A549 (cell line): ENCODE data around the gene PARM1. TPM values are rescaled to one million over a fixed set of nuclear protein-coding genes. Genes with fewer than 3 reads are reported as not detected.

Experiments
- ATAC-seq, 2 experiments: fragments of 200-7000 bp in 1 of 2; fragments of >200 bp in 1 of 2; cut with Nextera tagmentation in 1 of 2; cut with Tn5 transposase in 1 of 2; 3 replicates each; pipeline versions ENCODE4 v1.8.0 to v1.9.1; 2018 to 2020; ENCODE audit warnings: mild to moderate bottlenecking in 1 of 2, moderate library complexity in 1 of 2
- CTCF ChIA-PET: fragments of 300-600 bp; sonication (Branson Sonifier 250); formaldehyde crosslinking; extraction: SDS; loops from one replicate; lab custom pipeline; 2021; ENCODE audit warnings: antibody characterized with exemption, inconsistent platforms; lab: Yijun Ruan, JAX
- POLR2A ChIA-PET: fragments of 350-600 bp; formaldehyde crosslinking; extraction: SDS; loops from one replicate; lab custom pipeline; 2021; ENCODE audit warnings: antibody characterized with exemption, inconsistent platforms; lab: Yijun Ruan, JAX
- DNase-seq, 2 experiments: peaks; one replicate each; pipeline versions ENCODE4 v3.0.0 to v3.0.0-alpha.2; 2011 to 2016; ENCODE audit warnings: low read depth in 1 of 2, low spot score in 1 of 2
- FAIRE-seq: peaks from 2 replicates; lab custom pipeline; 2011; peaks lifted over from hg19 to GRCh38; lab: Jason Lieb, UNC
- H3K27ac ChIP-seq, 2 experiments: fragments of >200 bp; sonication (Bioruptor Twin); formaldehyde crosslinking; 3 replicates each; pipeline ENCODE4 v1.5.1; 2016 to 2017
- H3K4me1 ChIP-seq: fragments of >200 bp; sonication (Bioruptor Twin); formaldehyde crosslinking; 3 replicates; pipeline ENCODE4 v1.6.1; 2016
- H3K4me2 ChIP-seq: fragments of >200 bp; sonication (Bioruptor Twin); formaldehyde crosslinking; 3 replicates; pipeline ENCODE4 v1.6.1; 2016
- H3K4me3 ChIP-seq: fragments of >200 bp; sonication (Bioruptor Twin); formaldehyde crosslinking; 3 replicates; pipeline ENCODE4 v1.5.1; 2016
- H3K9me3 ChIP-seq: fragments of >200 bp; sonication (Bioruptor Twin); formaldehyde crosslinking; 3 replicates; pipeline ENCODE4 v1.6.1; 2016
- BCL3 ChIP-seq: fragments of >200 bp; sonication (Bioruptor Twin); formaldehyde crosslinking; IDR thresholded peaks from 3 replicates; pipeline ENCODE4 v1.6.1; 2016
- CBX8 ChIP-seq: fragments of 200-600 bp; sonication (generic); IDR thresholded peaks from 2 replicates; pipeline ENCODE4 v1.6.1; 2016
- CHD2 ChIP-seq: fragments of 150-350 bp; IDR thresholded peaks from 2 replicates; pipeline ENCODE4 v1.6.1; 2014; ENCODE audit warnings: low read length; ENCODE audit not compliant: partially characterized antibody
- CHD4 ChIP-seq: fragments of 200-600 bp; sonication (generic); IDR thresholded peaks from 2 replicates; pipeline ENCODE4 v1.6.1; 2016; ENCODE audit warnings: antibody characterized with exemption, mild to moderate bottlenecking, borderline replicate concordance
- EHF ChIP-seq: fragments of 250-450 bp; sonication (Bioruptor Pico); IDR thresholded peaks from 2 replicates; pipeline ENCODE4 v1.5.0; 2020; ENCODE audit warnings: mild to moderate bottlenecking
- ELK1 ChIP-seq: fragments of 150-350 bp; IDR thresholded peaks from 2 replicates; pipeline ENCODE4 v1.6.1; 2014; ENCODE audit warnings: low read depth, mild to moderate bottlenecking, low read length
- FOXS1 ChIP-seq: fragments of 250-450 bp; sonication (Bioruptor Pico); IDR thresholded peaks from 2 replicates; pipeline ENCODE4 v1.5.0; 2020; ENCODE audit warnings: mild to moderate bottlenecking, moderate library complexity
- HEYL ChIP-seq: fragments of 250-450 bp; sonication (Bioruptor Pico); IDR thresholded peaks from 2 replicates; pipeline ENCODE4 v1.8.0; 2021; ENCODE audit warnings: mild to moderate bottlenecking, moderate library complexity
- HOXB5 ChIP-seq: fragments of 250-450 bp; sonication (Bioruptor Pico); IDR thresholded peaks from 2 replicates; pipeline ENCODE4 v1.5.0; 2020; ENCODE audit warnings: mild to moderate bottlenecking, moderate library complexity
- JUN ChIP-seq, 2 experiments: fragments of >200 bp; sonication (Bioruptor Twin); formaldehyde crosslinking; IDR thresholded peaks; 2 replicates in 1 of 2; 3 replicates in 1 of 2; pipeline ENCODE4 v1.6.1; 2016 to 2017
- KDM1A ChIP-seq: fragments of 200-600 bp; sonication (generic); IDR thresholded peaks from 2 replicates; pipeline ENCODE4 v1.6.1; 2016; ENCODE audit warnings: low read depth, mild to moderate bottlenecking
- MAX ChIP-seq: IDR thresholded peaks from 2 replicates; pipeline ENCODE4 v1.6.1; 2012
- MYC ChIP-seq: IDR thresholded peaks from 2 replicates; pipeline ENCODE4 v1.6.1; 2012; ENCODE audit warnings: mild to moderate bottlenecking, inconsistent platforms, low read length, improper control_type of control experiment, borderline replicate concordance
- NFE2L2 ChIP-seq: fragments of 150-350 bp; conservative IDR thresholded peaks from 2 replicates; pipeline ENCODE4 v1.6.1; 2014; ENCODE audit warnings: low read length
- NR3C1 ChIP-seq: fragments of >200 bp; sonication (Bioruptor Twin); formaldehyde crosslinking; IDR thresholded peaks from 3 replicates; pipeline ENCODE4 v1.6.1; 2017
- PHF8 ChIP-seq: fragments of 200-600 bp; sonication (generic); IDR thresholded peaks from 2 replicates; pipeline ENCODE4 v1.6.1; 2016; ENCODE audit warnings: low read depth, mild to moderate bottlenecking, antibody characterized with exemption, moderate library complexity, borderline replicate concordance
- POLR2AphosphoS2 ChIP-seq: conservative IDR thresholded peaks from 2 replicates; pipeline ENCODE4 v1.6.1; 2012; ENCODE audit warnings: low read length, improper control_type of control experiment, inconsistent platforms
- RCOR1 ChIP-seq: fragments of 150-350 bp; IDR thresholded peaks from 2 replicates; pipeline ENCODE4 v1.6.1; 2014; ENCODE audit warnings: antibody characterized with exemption, low read length, low read depth
- RNF2 ChIP-seq: fragments of 200-600 bp; sonication (generic); IDR thresholded peaks from 2 replicates; pipeline ENCODE4 v1.6.1; 2016; ENCODE audit warnings: low read depth, mild to moderate bottlenecking, antibody characterized with exemption, moderate library complexity, borderline replicate concordance
- SMC3 ChIP-seq: fragments of >200 bp; sonication (Bioruptor Twin); formaldehyde crosslinking; IDR thresholded peaks from 3 replicates; pipeline ENCODE4 v1.6.1; 2018; ENCODE audit warnings: inconsistent platforms
- TFCP2L1 ChIP-seq: fragments of 250-450 bp; sonication (Bioruptor Pico); IDR thresholded peaks from 2 replicates; pipeline ENCODE4 v1.5.0; 2021; ENCODE audit warnings: mild to moderate bottlenecking
- ZFP36 ChIP-seq: fragments of 450-650 bp; IDR thresholded peaks from 2 replicates; pipeline ENCODE4 v1.6.1; 2014; ENCODE audit warnings: borderline replicate concordance; ENCODE audit not compliant: partially characterized antibody
- ZNF302 ChIP-seq: fragments of 250-450 bp; sonication (Bioruptor Pico); IDR thresholded peaks from 2 replicates; pipeline ENCODE4 v1.9.0; 2021; ENCODE audit warnings: inconsistent platforms, mild to moderate bottlenecking, moderate library complexity
- ZSCAN20 ChIP-seq: fragments of 250-450 bp; sonication (Bioruptor Pico); IDR thresholded peaks from 2 replicates; pipeline ENCODE4 v1.8.0; 2022; ENCODE audit warnings: mild to moderate bottlenecking, moderate library complexity
- WGBS: methylation state at CpG from one replicate; pipeline ENCODE4 v1.1.6; 2017; ENCODE audit errors: missing lambda C conversion rate; 5-methylcytosine and 5-hydroxymethylcytosine counted together
- polyA plus RNA-seq, 4 experiments: library from polyadenylated mRNA; depleted of rRNA in 3 of 4; stranded (reverse); fragments of >200 nt; fragmentation: RNase III in 1 of 4; extraction: RNeasy Plus Mini Kit Qiagen cat#74134 plus additional on column Dnase treatment in 1 of 4; gene quantifications; 2 replicates in 3 of 4; 3 replicates in 1 of 4; pipeline ENCODE4 v1.2.3, GENCODE V29; 2011 to 2017
- TF ChIP-seq, protein P1 (sequence below): fragments of 450-650 bp; IDR thresholded peaks from 2 replicates; pipeline ENCODE4 v1.6.1; 2014; ENCODE audit warnings: antibody characterized with exemption

PARM1 gene
- polyA plus RNA-seq, 2 of the 4 experiments (the other 2 are of a cell fraction): 0.37 to 2.5 TPM

DNA sequence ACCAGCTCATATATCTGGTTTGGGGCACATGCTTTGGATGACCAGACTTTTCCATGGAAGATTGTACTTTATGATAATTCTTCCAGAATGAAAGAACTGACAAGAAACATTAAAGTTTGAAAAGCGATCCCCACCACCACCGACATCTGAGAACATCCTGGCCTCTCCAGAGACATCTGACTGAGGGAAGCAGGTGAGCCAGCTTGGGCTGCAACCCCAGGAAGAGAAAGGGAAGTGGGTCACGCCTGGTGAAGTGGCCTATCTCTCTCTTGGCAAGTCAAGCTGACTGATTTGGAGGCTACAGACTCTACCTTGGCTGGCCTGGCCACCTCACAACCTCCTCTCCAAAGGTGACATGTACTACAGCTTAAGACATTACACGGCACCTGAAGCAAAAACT lies 20.7 kb downstream of the PARM1 start:
- no peak for TF ChIP-seq CBX8
- TF ChIP-seq CHD4: no peak
- TF ChIP-seq JUN (IDR thresholded peaks at IDR 0.05): no peak
- TF ChIP-seq NFE2L2: no peak
- no peak for TF ChIP-seq FOXS1 (CRISPR knock-in tag)
- no peak for TF ChIP-seq NR3C1
- TF ChIP-seq POLR2AphosphoS2: no peak
- no peak for TF ChIP-seq TFCP2L1 (CRISPR knock-in tag)
- no peak for TF ChIP-seq MAX
- no peak for TF ChIP-seq HOXB5 (CRISPR knock-in tag)
- TF ChIP-seq ZFP36: no peak
- TF ChIP-seq HEYL (CRISPR knock-in tag): no peak
- TF ChIP-seq CHD2: no peak
- TF ChIP-seq, protein P1, sequence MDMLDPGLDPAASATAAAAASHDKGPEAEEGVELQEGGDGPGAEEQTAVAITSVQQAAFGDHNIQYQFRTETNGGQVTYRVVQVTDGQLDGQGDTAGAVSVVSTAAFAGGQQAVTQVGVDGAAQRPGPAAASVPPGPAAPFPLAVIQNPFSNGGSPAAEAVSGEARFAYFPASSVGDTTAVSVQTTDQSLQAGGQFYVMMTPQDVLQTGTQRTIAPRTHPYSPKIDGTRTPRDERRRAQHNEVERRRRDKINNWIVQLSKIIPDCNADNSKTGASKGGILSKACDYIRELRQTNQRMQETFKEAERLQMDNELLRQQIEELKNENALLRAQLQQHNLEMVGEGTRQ: no peak
- TF ChIP-seq KDM1A: no peak
- TF ChIP-seq BCL3: no peak
- TF ChIP-seq RCOR1: no peak
- no peak for TF ChIP-seq MYC
- TF ChIP-seq ELK1: no peak
- TF ChIP-seq, all 56 proteins: peak for 0
- H3K4me2 ChIP-seq: no peak overlapping the region
- no peak overlapping the region for H3K4me3 ChIP-seq
- POLR2A ChIA-PET: no interaction called here
- 54% methylated on average over 4 of the region's 4 CpGs for WGBS
- no peak overlapping the region for H3K27ac ChIP-seq
- FAIRE-seq (no peak), ATAC-seq (no peak), DNase-seq (no peak)
- CTCF ChIA-PET: no interaction called here
- H3K9me3 ChIP-seq: no peaks in the 10 kb centered on the region
- H3K4me1 ChIP-seq: no peaks in the 10 kb centered on the region

GRCh38 chr4:74958881-74959280 lies 26.0 kb downstream of the PARM1 start:
- ChIA-PET CTCF (interaction anchor here (0.6 kb wide), 1 partner anchor 73 kb away, joined by 3 read pairs; no protein-coding TSS in a partner anchor), POLR2A (no interaction called here)
- no peak for FAIRE-seq
- no peak for TF ChIP-seq ZNF302 (CRISPR knock-in tag)
- no peak for TF ChIP-seq RNF2
- no peak for TF ChIP-seq EHF
- TF ChIP-seq ZSCAN20 (CRISPR knock-in tag): no peak
- no peak for TF ChIP-seq NFE2L2
- no peak for TF ChIP-seq TFCP2L1 (CRISPR knock-in tag)
- TF ChIP-seq SMC3: no peak
- no peak for TF ChIP-seq PHF8
- 41% methylated on average over 2 of the region's 2 CpGs for WGBS
- Histone ChIP-seq H3K9me3 (no peaks in the 10 kb centered on the region), H3K4me1 (no peaks in the 10 kb centered on the region), H3K27ac (no peak overlapping the region), H3K4me2 (no peak overlapping the region), H3K4me3 (no peak overlapping the region)
- ATAC-seq: no peak
- no peak for DNase-seq
